GM12891 (cell line): Measurements from ENCODE around the gene SLC2A4RG.
"Not testable (repeated sequence)": the region's sequence is repeated elsewhere in the genome, so short reads cannot be mapped to it uniquely, and the experiment has no call there.

ENCODE experiments used
- DNase-seq: peaks from one replicate; pipeline ENCODE4 v3.0.0; 2011; ENCODE audit warnings: low spot score; ENCODE audit not compliant: insufficient read length
- FAIRE-seq: peaks from 2 replicates; lab custom pipeline; 2011; peaks lifted over from hg19 to GRCh38; lab: Jason Lieb, UNC
- PAX5 ChIP-seq: IDR thresholded peaks from 2 replicates; pipeline ENCODE4 v1.6.1; 2011; ENCODE audit warnings: low read length, moderate library complexity, mild to moderate bottlenecking; ENCODE audit not compliant: insufficient read depth, severe bottlenecking
- POLR2A ChIP-seq: IDR thresholded peaks from 2 replicates; pipeline ENCODE4 v1.6.1; 2011; ENCODE audit warnings: low read depth, low read length, control low read depth
- POLR2AphosphoS5 ChIP-seq: IDR thresholded peaks from 2 replicates; pipeline ENCODE4 v1.6.1; 2011; ENCODE audit warnings: low read depth, low read length, control low read depth
- POU2F2 ChIP-seq: IDR thresholded peaks from 2 replicates; pipeline ENCODE4 v1.6.1; 2011; ENCODE audit warnings: low read depth, mild to moderate bottlenecking, control low read depth, low read length, moderate library complexity
- SPI1 ChIP-seq: IDR thresholded peaks from 2 replicates; pipeline ENCODE4 v1.6.1; 2011; ENCODE audit warnings: low read depth, low read length, control low read depth
- TAF1 ChIP-seq: IDR thresholded peaks from 2 replicates; pipeline ENCODE4 v1.6.1; 2011; ENCODE audit warnings: low read depth, low read length, control low read depth

Gene SLC2A4RG

GRCh38 chr20:63771046-63771707 is 31.6 kb downstream of the SLC2A4RG start:
- DNase-seq (no peak), FAIRE-seq (no peak)
- no peak for TF ChIP-seq POLR2A
- no peak for TF ChIP-seq PAX5
- TF ChIP-seq POLR2AphosphoS5 = no peak
- TF ChIP-seq SPI1 = no peak
- no peak for TF ChIP-seq TAF1
- no peak for TF ChIP-seq POU2F2

GRCh38 chr20:63772781-63773518 is 33.4 kb downstream of the SLC2A4RG start:
- no peak for DNase-seq
- no peak for FAIRE-seq
- TF ChIP-seq SPI1 (no peak), TAF1 (no peak), POU2F2 (no peak), PAX5 (no peak), POLR2AphosphoS5 (no peak), POLR2A (no peak)

- no peak for DNase-seq
- TF ChIP-seq POU2F2 (no peak), PAX5 (no peak), POLR2A (no peak), TAF1 (no peak), POLR2AphosphoS5 (no peak), SPI1 (no peak)
- FAIRE-seq = no peak
Measured at GRCh38 chr20:63773571-63774241, 34.1 kb downstream of the SLC2A4RG start.

GRCh38 chr20:63774306-63774705 is 34.7 kb downstream of the SLC2A4RG start:
- TF ChIP-seq POLR2AphosphoS5 (no peak), SPI1 (no peak), TAF1 (no peak), PAX5 (no peak), POU2F2 (no peak), POLR2A (no peak)
- FAIRE-seq = no peak
- DNase-seq = no peak

GRCh38 chr20:63775096-63775978 is 35.8 kb downstream of the SLC2A4RG start:
- no peak for DNase-seq
- no peak for FAIRE-seq
- no peak for TF ChIP-seq POLR2AphosphoS5
- no peak for TF ChIP-seq POU2F2
- TF ChIP-seq TAF1 = no peak
- TF ChIP-seq POLR2A = no peak
- no peak for TF ChIP-seq PAX5
- no peak for TF ChIP-seq SPI1

GRCh38 chr20:63776875-63777274 is 37.3 kb downstream of the SLC2A4RG start:
- not testable (repeated sequence) for FAIRE-seq, DNase-seq

GRCh38 chr20:63777614-63778013 is 38.0 kb downstream of the SLC2A4RG start:
- FAIRE-seq (no peak), DNase-seq (no peak)
- no peak for TF ChIP-seq POLR2AphosphoS5
- TF ChIP-seq POU2F2 = no peak
- TF ChIP-seq PAX5 = no peak
- no peak for TF ChIP-seq SPI1
- TF ChIP-seq TAF1 = no peak
- TF ChIP-seq POLR2A = no peak

- TF ChIP-seq PAX5 (no peak), POLR2A (no peak), POU2F2 (no peak), SPI1 (no peak), POLR2AphosphoS5 (no peak), TAF1 (no peak)
- FAIRE-seq (no peak), DNase-seq (no peak)
Measured at GRCh38 chr20:63778034-63778752, 38.6 kb downstream of the SLC2A4RG start.
